K562 (cell line): ENCODE results near the gene CD22. TPM values are rescaled to one million over a fixed set of nuclear protein-coding genes. Genes with fewer than 3 reads are reported as not detected.

ENCODE experiments used
- ATAC-seq: fragments of 200-7000 bp; cut with Tn5 transposase; 3 replicates; pipeline ENCODE4 v1.9.1; 2020; ENCODE audit warnings: moderate library complexity
- BruUV-seq: library from RNA; stranded (reverse); fragments of 400-500 nt; replicated peaks from 2 replicates; lab custom pipeline; 2021; lab: Mats Ljungman, UMichigan
- CTCF ChIA-PET: fragments of 300-600 bp; formaldehyde crosslinking; extraction: SDS; loops from one replicate; lab custom pipeline; 2021; ENCODE audit warnings: low intra/inter-chr PET ratio; lab: Yijun Ruan, JAX
- POLR2A ChIA-PET: fragments of 300-600, 350-650 bp; sonication (Branson Sonifier 250); formaldehyde crosslinking; extraction: SDS; loops from one replicate; lab custom pipeline; 2021; ENCODE audit warnings: antibody characterized with exemption, inconsistent platforms; lab: Yijun Ruan, JAX
- DNase-seq, 4 experiments: peaks; one replicate each; pipeline versions ENCODE4 v3.0.0 to v3.0.0-alpha.2; 2011 to 2018; ENCODE audit warnings: low spot score in 3 of 4, mixed read lengths in 3 of 4; ENCODE audit errors: extremely low read depth in 1 of 4
- FAIRE-seq: peaks from 2 replicates; lab custom pipeline; 2011; peaks lifted over from hg19 to GRCh38; lab: Jason Lieb, UNC
- H2AFZ ChIP-seq: 2 replicates; pipeline ENCODE4 v1.6.0; 2011; ENCODE audit warnings: low read depth, low read length, control low read depth, inconsistent platforms
- H3K27ac ChIP-seq: fragments of 200-600 bp; 3 replicates; pipeline ENCODE4 v1.8.0; 2011; ENCODE audit warnings: low read depth, mild to moderate bottlenecking, control low read depth, inconsistent platforms, low read length, moderate library complexity, mixed read lengths; ENCODE audit errors: extremely low read depth
- H3K27me3 ChIP-seq, 2 experiments: fragments of 300-600 bp in 1 of 2; 2 replicates in 1 of 2; 3 replicates in 1 of 2; pipeline versions ENCODE4 v1.6.0 to v1.8.0; 2011; ENCODE audit warnings: inconsistent platforms in 2 of 2, low read length in 2 of 2, mild to moderate bottlenecking in 1 of 2, mixed read lengths in 1 of 2, moderate library complexity in 1 of 2; ENCODE audit not compliant: control insufficient read depth in 2 of 2, insufficient read depth in 2 of 2
- H3K36me3 ChIP-seq: fragments of 300-600 bp; 3 replicates; pipeline ENCODE4 v1.8.0; 2011; ENCODE audit warnings: mild to moderate bottlenecking, low read length, inconsistent platforms; ENCODE audit not compliant: control insufficient read depth, insufficient read depth
- H3K4me1 ChIP-seq, 2 experiments: fragments of 200-600 bp in 1 of 2; replicated peaks in 1 of 2; 2 replicates in 1 of 2; 3 replicates in 1 of 2; pipeline versions ENCODE4 v1.5.1 to v1.8.0; 2011; ENCODE audit warnings: inconsistent platforms in 2 of 2, low read length in 2 of 2, mild to moderate bottlenecking in 1 of 2, mixed read lengths in 1 of 2, moderate library complexity in 1 of 2; ENCODE audit not compliant: control insufficient read depth in 2 of 2, insufficient read depth in 2 of 2
- H3K4me2 ChIP-seq: 2 replicates; pipeline ENCODE4 v1.6.1; 2011; ENCODE audit warnings: low read length, control low read depth, inconsistent platforms, mixed read lengths; ENCODE audit not compliant: insufficient read depth
- H3K4me3 ChIP-seq: fragments of 200-600 bp; sonication (generic), shearing (Covaris generic); 2 replicates; pipeline ENCODE4 v1.5.1; 2016; ENCODE audit warnings: control low read depth, inconsistent platforms
- H3K79me2 ChIP-seq: fragments of 200-600 bp; 3 replicates; pipeline ENCODE4 v1.8.0; 2011; ENCODE audit warnings: low read length, inconsistent platforms; ENCODE audit not compliant: control insufficient read depth, insufficient read depth
- H3K9ac ChIP-seq, 2 experiments: 2 replicates each; pipeline versions ENCODE4 v1.6.0 to v1.6.1; 2011; ENCODE audit warnings: low read depth in 2 of 2, low read length in 2 of 2, control low read depth in 1 of 2, inconsistent platforms in 1 of 2, mild to moderate bottlenecking in 1 of 2, mixed read lengths in 1 of 2; ENCODE audit not compliant: insufficient read depth in 1 of 2
- H3K9me1 ChIP-seq: one replicate; pipeline ENCODE4 v1.6.0; 2011; ENCODE audit warnings: inconsistent platforms, mild to moderate bottlenecking, low read length, moderate library complexity; ENCODE audit not compliant: control insufficient read depth, insufficient read depth
- H3K9me3 ChIP-seq: replicated peaks from 2 replicates; pipeline ENCODE4 v1.5.1; 2011; ENCODE audit warnings: low read depth, low read length, inconsistent platforms; ENCODE audit not compliant: control insufficient read depth, insufficient read depth
- H4K20me1 ChIP-seq: replicated peaks from 2 replicates; pipeline ENCODE4 v1.6.1; 2011; ENCODE audit warnings: low read length, inconsistent platforms, mixed read lengths; ENCODE audit not compliant: control insufficient read depth, insufficient read depth
- CBFA2T2 ChIP-seq: fragments of 450-650 bp; conservative IDR thresholded peaks from 2 replicates; pipeline ENCODE4 v1.6.1; 2017; ENCODE audit warnings: mild to moderate bottlenecking
- CBFA2T3 ChIP-seq: fragments of 450-650 bp; IDR thresholded peaks from 2 replicates; pipeline ENCODE4 v1.6.1; 2017
- CHD4 ChIP-seq: fragments of 200-600 bp; sonication (generic); IDR thresholded peaks from 3 replicates; pipeline ENCODE4 v1.6.1; 2012; ENCODE audit warnings: low read depth, mild to moderate bottlenecking, mixed read lengths, low read length, inconsistent platforms; ENCODE audit not compliant: insufficient read depth, insufficient replicate concordance, poor library complexity, severe bottlenecking
- GATA2 ChIP-seq: sonication (generic); formaldehyde crosslinking; IDR thresholded peaks from 2 replicates; pipeline ENCODE4 v1.4.0; 2020; ENCODE audit warnings: mild to moderate bottlenecking, missing genetic modification reagents
- NR4A1 ChIP-seq, 2 experiments: fragments of 250-450 bp in 1 of 2; fragments of 450-650 bp in 1 of 2; sonication (Bioruptor Pico) in 1 of 2; IDR thresholded peaks; 2 replicates each; pipeline versions ENCODE4 v1.4.0 to v1.6.1; 2016 to 2020; ENCODE audit warnings: mild to moderate bottlenecking in 2 of 2, missing compliant biosample characterization in 1 of 2, missing genetic modification characterization in 1 of 2, moderate library complexity in 1 of 2
- SREBF2 ChIP-seq: sonication (generic); formaldehyde crosslinking; IDR thresholded peaks from 2 replicates; pipeline ENCODE4 v1.4.0; 2020; ENCODE audit warnings: mild to moderate bottlenecking, missing genetic modification reagents
- ZBTB7A ChIP-seq: IDR thresholded peaks from 2 replicates; pipeline ENCODE4 v1.6.1; 2011; ENCODE audit warnings: low read depth, mild to moderate bottlenecking, low read length, moderate library complexity, borderline replicate concordance; ENCODE audit not compliant: control insufficient read depth
- ZSCAN29 ChIP-seq: fragments of 450-650 bp; IDR thresholded peaks from 2 replicates; pipeline ENCODE4 v1.6.1; 2017
- ZSCAN32 ChIP-seq: fragments of 450-650 bp; formaldehyde crosslinking; IDR thresholded peaks from 2 replicates; pipeline ENCODE4 v1.4.0; 2020; ENCODE audit warnings: mild to moderate bottlenecking, moderate library complexity
- WGBS: fragments of 100-300 bp; shearing (Covaris generic); methylation state at CpG from one replicate; pipeline ENCODE4 v1.1.6; 2016; ENCODE audit warnings: low coverage, mixed read lengths; ENCODE audit not compliant: insufficient coverage; ENCODE audit errors: missing lambda C conversion rate; 5-methylcytosine and 5-hydroxymethylcytosine counted together
- in situ Hi-C: fragments of 300-500 bp; cut with MboI; formaldehyde crosslinking; loops from 4 replicates; pipeline ENCODE4 v1.15.0; 2018; ENCODE audit warnings: inconsistent platforms, mixed read lengths
- intact Hi-C: fragments of 100-400 bp; cut with micrococcal nuclease; formaldehyde crosslinking; loops from 2 replicates; pipeline ENCODE4 v1.14.2; 2022
- polyA plus RNA-seq, 8 experiments: library from polyadenylated mRNA; depleted of rRNA in 4 of 8; stranded (reverse) in 5 of 8; unstranded in 3 of 8; fragments of >200 nt; fragmentation: Nextera tagmentation in 2 of 8; fragmentation: Illumina TruSeq in 1 of 8; extraction: Ambion mirVana in 2 of 8; extraction: Trizol in 1 of 8; gene quantifications; 2 replicates each; pipeline versions ENCODE4 v1.2.1 to v1.2.3, GENCODE V29; 2011 to 2014; ENCODE audit warnings: inconsistent platforms in 1 of 8, missing spikeins in 1 of 8
- total RNA-seq, 7 experiments: library from RNA; depleted of rRNA in 6 of 7; stranded (reverse); fragments of >200 nt in 6 of 7; fragmentation: Illumina TruSeq in 2 of 7; extraction: Trizol in 2 of 7; gene quantifications; 2 replicates each; pipeline versions ENCODE4 v1.2.1 to v1.2.3, GENCODE V29; 2011 to 2021; ENCODE audit warnings: low replicate concordance in 1 of 7
- TF ChIP-seq, protein P1 (sequence below): fragments of 450-650 bp; IDR thresholded peaks from 2 replicates; pipeline ENCODE4 v1.6.1; 2017; ENCODE audit warnings: antibody characterized with exemption, mild to moderate bottlenecking
- TF ChIP-seq, protein P2 (sequence below): fragments of 200-800 bp; sonication (Bioruptor generic); IDR thresholded peaks from 2 replicates; pipeline ENCODE4 v1.6.1; 2017; ENCODE audit warnings: missing genetic modification characterization, missing compliant biosample characterization
- TF ChIP-seq, protein P3 (sequence below): sonication (generic); formaldehyde crosslinking; IDR thresholded peaks from 2 replicates; pipeline ENCODE4 v1.9.0; 2022; ENCODE audit warnings: mild to moderate bottlenecking, missing genetic modification reagents

CD22 gene
- total and polyA plus RNA-seq, 9 of the 15 experiments (the other 6 are each of a cell fraction or from before 2014, with no cell fraction given), result 0.29 to 5.0 (median 3.5) TPM

DNA sequence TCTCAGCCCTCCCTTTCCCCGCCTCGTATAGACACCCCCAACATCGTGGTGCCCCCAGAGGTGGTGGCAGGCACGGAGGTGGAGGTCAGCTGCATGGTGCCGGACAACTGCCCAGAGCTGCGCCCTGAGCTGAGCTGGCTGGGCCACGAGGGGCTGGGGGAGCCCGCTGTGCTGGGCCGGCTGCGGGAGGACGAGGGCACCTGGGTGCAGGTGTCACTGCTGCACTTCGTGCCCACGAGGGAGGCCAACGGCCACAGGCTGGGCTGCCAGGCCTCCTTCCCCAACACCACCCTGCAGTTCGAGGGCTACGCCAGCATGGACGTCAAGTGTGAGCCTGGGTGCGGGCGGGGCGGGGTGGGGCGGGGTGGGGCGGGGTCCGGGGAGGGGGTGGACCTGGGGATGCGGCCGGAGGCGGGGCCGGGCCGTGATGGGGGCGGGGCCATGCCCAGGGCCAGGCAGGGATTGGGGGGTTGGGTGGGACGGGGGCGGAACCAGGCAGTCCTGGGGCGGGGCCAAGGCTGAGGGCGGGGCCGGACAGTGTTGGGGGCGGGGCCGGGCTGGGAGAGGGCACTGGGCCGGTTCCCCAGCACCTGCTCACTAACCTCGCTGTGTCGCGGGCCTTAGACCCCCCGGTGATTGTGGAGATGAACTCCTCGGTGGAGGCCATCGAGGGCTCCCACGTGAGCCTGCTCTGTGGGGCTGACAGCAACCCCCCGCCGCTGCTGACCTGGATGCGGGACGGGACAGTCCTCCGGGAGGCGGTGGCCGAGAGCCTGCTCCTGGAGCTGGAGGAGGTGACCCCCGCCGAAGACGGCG lies 29.3 kb upstream of the CD22 start (continued):
- TF ChIP-seq, protein P1, sequence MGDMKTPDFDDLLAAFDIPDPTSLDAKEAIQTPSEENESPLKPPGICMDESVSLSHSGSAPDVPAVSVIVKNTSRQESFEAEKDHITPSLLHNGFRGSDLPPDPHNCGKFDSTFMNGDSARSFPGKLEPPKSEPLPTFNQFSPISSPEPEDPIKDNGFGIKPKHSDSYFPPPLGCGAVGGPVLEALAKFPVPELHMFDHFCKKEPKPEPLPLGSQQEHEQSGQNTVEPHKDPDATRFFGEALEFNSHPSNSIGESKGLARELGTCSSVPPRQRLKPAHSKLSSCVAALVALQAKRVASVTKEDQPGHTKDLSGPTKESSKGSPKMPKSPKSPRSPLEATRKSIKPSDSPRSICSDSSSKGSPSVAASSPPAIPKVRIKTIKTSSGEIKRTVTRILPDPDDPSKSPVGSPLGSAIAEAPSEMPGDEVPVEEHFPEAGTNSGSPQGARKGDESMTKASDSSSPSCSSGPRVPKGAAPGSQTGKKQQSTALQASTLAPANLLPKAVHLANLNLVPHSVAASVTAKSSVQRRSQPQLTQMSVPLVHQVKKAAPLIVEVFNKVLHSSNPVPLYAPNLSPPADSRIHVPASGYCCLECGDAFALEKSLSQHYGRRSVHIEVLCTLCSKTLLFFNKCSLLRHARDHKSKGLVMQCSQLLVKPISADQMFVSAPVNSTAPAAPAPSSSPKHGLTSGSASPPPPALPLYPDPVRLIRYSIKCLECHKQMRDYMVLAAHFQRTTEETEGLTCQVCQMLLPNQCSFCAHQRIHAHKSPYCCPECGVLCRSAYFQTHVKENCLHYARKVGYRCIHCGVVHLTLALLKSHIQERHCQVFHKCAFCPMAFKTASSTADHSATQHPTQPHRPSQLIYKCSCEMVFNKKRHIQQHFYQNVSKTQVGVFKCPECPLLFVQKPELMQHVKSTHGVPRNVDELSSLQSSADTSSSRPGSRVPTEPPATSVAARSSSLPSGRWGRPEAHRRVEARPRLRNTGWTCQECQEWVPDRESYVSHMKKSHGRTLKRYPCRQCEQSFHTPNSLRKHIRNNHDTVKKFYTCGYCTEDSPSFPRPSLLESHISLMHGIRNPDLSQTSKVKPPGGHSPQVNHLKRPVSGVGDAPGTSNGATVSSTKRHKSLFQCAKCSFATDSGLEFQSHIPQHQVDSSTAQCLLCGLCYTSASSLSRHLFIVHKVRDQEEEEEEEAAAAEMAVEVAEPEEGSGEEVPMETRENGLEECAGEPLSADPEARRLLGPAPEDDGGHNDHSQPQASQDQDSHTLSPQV, result peak; percentile 71; the same call in 1 of the 2 replicates
- TF ChIP-seq, all 486 proteins: peak for 22

DNA sequence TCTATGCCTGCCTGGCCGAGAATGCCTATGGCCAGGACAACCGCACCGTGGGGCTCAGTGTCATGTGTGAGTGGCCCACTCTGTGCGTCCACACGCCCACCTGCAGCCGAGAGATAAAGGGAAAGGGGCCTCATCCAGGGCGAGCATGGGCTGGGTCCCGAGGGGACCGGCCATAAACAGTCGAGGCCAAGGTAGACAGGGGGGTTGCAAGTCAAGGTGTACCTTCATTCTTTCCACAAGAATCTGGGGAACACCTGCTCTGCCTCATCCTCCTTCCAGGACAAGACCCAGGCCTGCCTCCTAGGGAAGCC lies 28.7 kb upstream of the CD22 start:
- Histone ChIP-seq H4K20me1 (no peaks in the 10 kb centered on the region), H3K4me3 (peak overlapping the region; percentile 37), H3K9me3 (no peaks in the 10 kb centered on the region), H3K9ac (peak overlapping the region; percentile 40 to 88; a peak in 3 of 4 replicates), H2AFZ (peak overlapping the region; percentile 76), H3K27ac (peak overlapping the region; percentile 68), H3K27me3 (no peaks in the 10 kb centered on the region; a peak in 1 of 5 replicates), H3K9me1 (peaks cover 9% of the 10 kb centered on the region), H3K79me2 (no peaks in the 10 kb centered on the region), H3K4me1 (peaks cover 56 to 70% of the 10 kb centered on the region in 2 experiments), H3K36me3 (no peaks in the 10 kb centered on the region), H3K4me2 (peak overlapping the region; percentile 72)
- TSS peak; percentile 82 for BruUV-seq
- ChIA-PET POLR2A (interaction anchor here (1.0 to 2.1 kb wide), 2 partner anchors 9 to 21 kb away, joined by 3 to 7 read pairs; partner anchors contain the start of gene MAG), CTCF (no interaction called here)
- in situ Hi-C loops (no loop called here), intact Hi-C loops (no loop called here)
- ATAC-seq, result no peak
- DNase-seq, result peak in 2 of 4 experiments; percentile 41 to 64
- 14% methylated on average over 9 of the region's 10 CpGs for WGBS
- no peak for FAIRE-seq
- TF ChIP-seq CHD4 (no peak), ZBTB7A (peak; percentile 40; the same call in 1 of the 2 replicates), CBFA2T3 (peak; percentile 60), SREBF2 (CRISPR knock-in tag) (no peak), ZSCAN32 (no peak), GATA2 (0 out of 2 replicates have a peak, but pooled peaks have one; percentile 17), ZSCAN29 (no peak), CBFA2T2 (0 out of 2 replicates have a peak, but pooled peaks have one; percentile 18), NR4A1 (CRISPR knock-in tag; IDR thresholded peaks at IDR 0.05) (no peak), NR4A1 (tag; IDR thresholded peaks at IDR 0.05) (0 out of 2 replicates have a peak, but pooled peaks have one; percentile 37)
- TF ChIP-seq, protein P2, sequence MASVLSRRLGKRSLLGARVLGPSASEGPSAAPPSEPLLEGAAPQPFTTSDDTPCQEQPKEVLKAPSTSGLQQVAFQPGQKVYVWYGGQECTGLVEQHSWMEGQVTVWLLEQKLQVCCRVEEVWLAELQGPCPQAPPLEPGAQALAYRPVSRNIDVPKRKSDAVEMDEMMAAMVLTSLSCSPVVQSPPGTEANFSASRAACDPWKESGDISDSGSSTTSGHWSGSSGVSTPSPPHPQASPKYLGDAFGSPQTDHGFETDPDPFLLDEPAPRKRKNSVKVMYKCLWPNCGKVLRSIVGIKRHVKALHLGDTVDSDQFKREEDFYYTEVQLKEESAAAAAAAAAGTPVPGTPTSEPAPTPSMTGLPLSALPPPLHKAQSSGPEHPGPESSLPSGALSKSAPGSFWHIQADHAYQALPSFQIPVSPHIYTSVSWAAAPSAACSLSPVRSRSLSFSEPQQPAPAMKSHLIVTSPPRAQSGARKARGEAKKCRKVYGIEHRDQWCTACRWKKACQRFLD (CRISPR knock-in tag), result 0 out of 2 replicates have a peak, but pooled peaks have one; percentile 34
- TF ChIP-seq, protein P3, sequence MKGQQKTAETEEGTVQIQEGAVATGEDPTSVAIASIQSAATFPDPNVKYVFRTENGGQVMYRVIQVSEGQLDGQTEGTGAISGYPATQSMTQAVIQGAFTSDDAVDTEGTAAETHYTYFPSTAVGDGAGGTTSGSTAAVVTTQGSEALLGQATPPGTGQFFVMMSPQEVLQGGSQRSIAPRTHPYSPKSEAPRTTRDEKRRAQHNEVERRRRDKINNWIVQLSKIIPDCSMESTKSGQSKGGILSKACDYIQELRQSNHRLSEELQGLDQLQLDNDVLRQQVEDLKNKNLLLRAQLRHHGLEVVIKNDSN (CRISPR knock-in tag), result peak; percentile 45
